ENCODE data around the gene PKP4.
A peak's percentile ranks its signal among the peaks of the same experiment; 100 is the strongest.

DNA sequence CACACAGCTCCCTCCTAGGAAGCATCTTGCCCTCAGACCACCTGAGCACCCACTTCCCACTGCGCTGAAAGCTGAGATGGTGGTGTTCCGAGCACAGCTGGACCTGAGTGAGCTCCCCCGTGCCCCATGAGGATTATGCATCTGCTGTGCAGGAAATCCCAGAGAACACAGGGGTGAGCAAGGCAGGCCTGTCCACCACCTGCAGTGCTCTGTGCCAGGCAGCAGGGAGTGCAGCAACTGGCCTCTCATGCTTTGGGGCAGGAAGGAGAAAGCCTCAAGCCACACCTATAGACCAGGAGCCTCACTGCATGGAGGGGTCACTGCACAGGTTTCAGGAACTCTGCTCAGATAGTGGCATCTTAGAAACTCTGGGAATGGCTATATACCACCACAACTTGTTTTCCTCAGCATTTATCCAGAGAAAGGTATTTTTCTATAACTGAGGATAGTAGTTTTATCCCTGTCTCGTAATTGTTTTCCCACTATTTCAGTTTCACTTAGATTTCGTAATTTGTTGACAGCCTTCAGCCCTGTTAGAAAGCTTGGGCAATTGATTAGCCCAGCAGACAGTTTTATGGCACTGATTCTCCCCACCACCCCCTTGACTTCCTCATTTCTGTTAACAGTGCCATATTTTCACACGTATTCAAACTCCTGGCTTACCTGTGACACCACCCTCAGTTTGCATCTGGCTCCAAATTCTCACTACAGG is 194.1 kb downstream of the PKP4 start:
- TF ChIP-seq, protein P1, sequence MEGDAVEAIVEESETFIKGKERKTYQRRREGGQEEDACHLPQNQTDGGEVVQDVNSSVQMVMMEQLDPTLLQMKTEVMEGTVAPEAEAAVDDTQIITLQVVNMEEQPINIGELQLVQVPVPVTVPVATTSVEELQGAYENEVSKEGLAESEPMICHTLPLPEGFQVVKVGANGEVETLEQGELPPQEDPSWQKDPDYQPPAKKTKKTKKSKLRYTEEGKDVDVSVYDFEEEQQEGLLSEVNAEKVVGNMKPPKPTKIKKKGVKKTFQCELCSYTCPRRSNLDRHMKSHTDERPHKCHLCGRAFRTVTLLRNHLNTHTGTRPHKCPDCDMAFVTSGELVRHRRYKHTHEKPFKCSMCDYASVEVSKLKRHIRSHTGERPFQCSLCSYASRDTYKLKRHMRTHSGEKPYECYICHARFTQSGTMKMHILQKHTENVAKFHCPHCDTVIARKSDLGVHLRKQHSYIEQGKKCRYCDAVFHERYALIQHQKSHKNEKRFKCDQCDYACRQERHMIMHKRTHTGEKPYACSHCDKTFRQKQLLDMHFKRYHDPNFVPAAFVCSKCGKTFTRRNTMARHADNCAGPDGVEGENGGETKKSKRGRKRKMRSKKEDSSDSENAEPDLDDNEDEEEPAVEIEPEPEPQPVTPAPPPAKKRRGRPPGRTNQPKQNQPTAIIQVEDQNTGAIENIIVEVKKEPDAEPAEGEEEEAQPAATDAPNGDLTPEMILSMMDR (conservative IDR thresholded peaks at IDR 0.05 in 1 of 2, IDR thresholded peaks at IDR 0.05 in 1 of 2; ENCODE audit: extremely low read depth in 1 of 2, insufficient read depth in 1 of 2, low read depth in 1 of 2, low read length in 2 of 2) = peak in 1 of 2 donors; percentile 11
- no peak for TF ChIP-seq EZH2 (IDR thresholded peaks at IDR 0.05; ENCODE audit: borderline replicate concordance, low read length)
